Measurements from ENCODE around the gene SLC9A8. TPM values are rescaled to one million over a fixed set of nuclear protein-coding genes. Genes with fewer than 3 reads are reported as not detected.
A peak's percentile ranks its signal among the peaks of the same experiment; 100 is the strongest.

SLC9A8 gene
- total and polyA plus RNA-seq, 2 of the 8 experiments (the other 6 are each of a cell fraction or from before 2014, with no cell fraction given): 3.2 to 6.2 TPM

DNA sequence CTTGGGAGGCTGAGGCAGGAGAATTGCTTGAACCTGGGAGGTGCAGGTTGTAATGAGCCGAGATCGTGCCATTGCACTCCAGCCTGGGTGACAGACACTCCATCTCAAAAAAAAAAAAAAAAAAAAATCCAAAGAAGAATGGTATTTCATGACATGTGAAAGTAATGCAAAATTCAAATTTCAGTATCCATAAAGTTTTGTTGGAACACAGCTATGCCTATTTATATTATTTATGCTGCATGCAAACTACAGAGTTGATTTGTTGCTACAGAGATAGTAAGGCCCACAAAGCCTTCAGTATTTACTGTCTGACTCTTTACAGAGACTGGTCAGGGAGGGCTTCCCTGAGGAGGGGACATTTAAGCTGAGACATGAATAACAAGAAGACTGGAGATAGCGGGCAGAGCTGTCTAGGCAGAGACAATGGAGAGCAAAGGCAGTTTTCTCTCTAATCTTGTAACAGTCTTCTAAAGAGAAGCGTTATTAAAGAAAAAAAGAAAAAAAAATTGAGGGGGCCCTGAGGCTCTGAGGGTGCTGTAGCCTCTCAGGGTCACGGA lies 2.7 kb upstream of the SLC9A8 start:
- FAIRE-seq (no peak), DNase-seq (ENCODE audit: low read depth in 1 of 2, low spot score in 2 of 2) (no peak)
- 88% methylated on average over 5 of the region's 5 CpGs; no CpG with 5 or more reads in 1 of the 2 experiments for WGBS, 2 experiments (ENCODE audit: extremely low coverage in 1 of 2, insufficient coverage in 1 of 2, insufficient read length in 1 of 2, insufficient replicate concordance in 2 of 2, low coverage in 1 of 2, low lambda C conversion rate in 2 of 2, missing lambda C conversion rate in 1 of 2)
- Histone ChIP-seq H2AFZ (ENCODE audit: low read length) (0 out of 2 replicates have a peak overlapping the region, but pooled peaks have one; percentile 0), H3K27ac (ENCODE audit: low read depth, low read length) (no peak overlapping the region), H3K9ac (replicated peaks in 1 of 4; ENCODE audit: extremely low read depth in 1 of 4, low read depth in 3 of 4, low read length in 3 of 4) (no peak overlapping the region), H3K27me3 (replicated peaks in 1 of 4; ENCODE audit: control insufficient read depth in 3 of 4, extremely low read depth in 1 of 4, insufficient read depth in 3 of 4, low read length in 3 of 4) (no peaks in the 10 kb centered on the region; a peak in 1 of 7 replicates), H3K79me2 (ENCODE audit: control insufficient read depth in 1 of 2, insufficient read depth in 2 of 2, low read length in 2 of 2) (no peaks in the 10 kb centered on the region; a peak in 1 of 4 replicates), H3K9me3 (ENCODE audit: insufficient read depth in 2 of 2, low read depth in 1 of 2, low read length in 1 of 2) (no peaks in the 10 kb centered on the region), H3K79me1 (ENCODE audit: low read depth, low read length) (peaks cover 5% of the 10 kb centered on the region; the same call in 1 of the 2 replicates), H3K4me1 (replicated peaks in 1 of 4; ENCODE audit: control insufficient read depth in 3 of 4, insufficient read depth in 4 of 4, low read length in 3 of 4) (peaks cover 0 to 7% (median 3%) of the 10 kb centered on the region in 4 experiments; a peak in 4 of 7 replicates), H3K14ac (ENCODE audit: insufficient read length) (no peak overlapping the region), H3K4me2 (ENCODE audit: insufficient read depth in 1 of 2, low read depth in 2 of 2, low read length in 2 of 2) (no peak overlapping the region), H3K56ac (replicated peaks; ENCODE audit: insufficient read length, low read depth, low read length) (no peak overlapping the region), H4K8ac (ENCODE audit: extremely low read depth, insufficient read depth, low read length) (no peak overlapping the region), H3K18ac (ENCODE audit: extremely low read depth, low read length) (no peak overlapping the region), H3K23ac (ENCODE audit: insufficient read length) (no peak overlapping the region), H3K4ac (replicated peaks; ENCODE audit: insufficient read length, low read depth, low read length) (no peak overlapping the region), H2BK5ac (ENCODE audit: low read depth, low read length) (no peak overlapping the region), H2BK12ac (ENCODE audit: low read depth, low read length) (no peak overlapping the region), H2AK5ac (ENCODE audit: low read depth, low read length) (no peak overlapping the region), H2BK15ac (ENCODE audit: low read length) (no peak overlapping the region), H2BK120ac (replicated peaks; ENCODE audit: low read depth, low read length) (no peak overlapping the region), H3K4me3 (ENCODE audit: extremely low read depth in 1 of 4, insufficient read depth in 2 of 4, low read depth in 3 of 4, low read length in 4 of 4) (no peak overlapping the region), H3K23me2 (ENCODE audit: low read depth, low read length) (peaks cover 8% of the 10 kb centered on the region; the same call in 1 of the 2 replicates), H4K20me1 (replicated peaks in 1 of 2; ENCODE audit: control insufficient read depth in 1 of 2, insufficient read depth in 2 of 2, low read length in 2 of 2) (no peaks in the 10 kb centered on the region), H2BK20ac (ENCODE audit: low read length) (no peak overlapping the region), H4K91ac (replicated peaks; ENCODE audit: insufficient read length, low read length) (no peak overlapping the region), H3K36me3 (ENCODE audit: control insufficient read depth in 2 of 4, insufficient read depth in 4 of 4, low read length in 3 of 4) (no peaks in the 10 kb centered on the region), H4K5ac (ENCODE audit: insufficient read length, low read depth, low read length) (no peak overlapping the region)
- ChIA-PET CTCF (ENCODE audit: partially characterized antibody) (interaction anchor here (0.6 to 1.5 kb wide), 4 partner anchors 10 to 249 kb away, joined by 3 to 5 read pairs (median 4); no protein-coding TSS in a partner anchor), POLR2A (ENCODE audit: partially characterized antibody) (no interaction called here)
- TF ChIP-seq RAD21 (IDR thresholded peaks at IDR 0.05 in 1 of 2, conservative IDR thresholded peaks at IDR 0.05 in 1 of 2; ENCODE audit: low read depth in 2 of 2, low read length in 2 of 2): no peak

All from H1 (cell line).